Esophagus muscularis mucosa (tissue), 3 donors: ENCODE data around the gene ZNF385D.

Experiments
- CTCF ChIP-seq, 3 experiments: fragments of 200-600 bp in 2 of 3; fragments of 450-650 bp in 1 of 3; sonication (generic) in 2 of 3; IDR thresholded peaks; one replicate each; pipeline ENCODE4 v1.5.1; 2017 to 2019; ENCODE audit warnings: antibody characterized with exemption in 3 of 3, mild to moderate bottlenecking in 2 of 3, moderate library complexity in 1 of 3
- POLR2A ChIP-seq: fragments of 450-650 bp; IDR thresholded peaks from one replicate; pipeline ENCODE4 v1.6.1; 2017; ENCODE audit warnings: antibody characterized with exemption, moderate library complexity, mild to moderate bottlenecking, low read depth

DNA sequence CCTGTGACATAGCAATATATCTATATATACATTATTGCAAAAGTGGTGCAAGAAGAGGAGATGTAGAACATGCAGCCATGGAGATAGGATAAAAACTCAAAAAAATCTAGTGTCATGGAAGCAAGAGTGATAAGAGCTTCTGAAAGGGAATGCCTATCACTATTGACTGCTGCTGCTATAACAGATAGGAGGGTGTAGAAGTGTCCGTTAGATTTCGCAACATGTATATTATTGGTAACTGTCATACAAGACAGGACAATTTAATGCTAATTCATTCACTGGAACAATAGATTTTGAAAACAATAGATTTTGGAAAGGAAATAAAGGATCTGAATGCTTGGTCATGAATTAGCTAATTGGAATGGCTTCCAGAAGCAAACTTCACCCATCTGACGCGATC is 224.5 kb downstream of the ZNF385D start:
- TF ChIP-seq POLR2A (no peak), CTCF (IDR thresholded peaks at IDR 0.05) (no peak)
